ENCODE measurements around the gene TCEAL9. TPM values are rescaled to one million over a fixed set of nuclear protein-coding genes. Genes with fewer than 3 reads are reported as not detected.
"Not testable (repeated sequence)": the region's sequence is repeated elsewhere in the genome, so short reads cannot be mapped to it uniquely, and the experiment has no call there.

The TCEAL9 gene, protein sequence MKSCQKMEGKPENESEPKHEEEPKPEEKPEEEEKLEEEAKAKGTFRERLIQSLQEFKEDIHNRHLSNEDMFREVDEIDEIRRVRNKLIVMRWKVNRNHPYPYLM
- polyA plus RNA-seq, result 100 to 1,000 TPM in 1 of 3 donors, 10 to 100 TPM in 2; 29.8 to 205 (median 66.2) TPM

DNA sequence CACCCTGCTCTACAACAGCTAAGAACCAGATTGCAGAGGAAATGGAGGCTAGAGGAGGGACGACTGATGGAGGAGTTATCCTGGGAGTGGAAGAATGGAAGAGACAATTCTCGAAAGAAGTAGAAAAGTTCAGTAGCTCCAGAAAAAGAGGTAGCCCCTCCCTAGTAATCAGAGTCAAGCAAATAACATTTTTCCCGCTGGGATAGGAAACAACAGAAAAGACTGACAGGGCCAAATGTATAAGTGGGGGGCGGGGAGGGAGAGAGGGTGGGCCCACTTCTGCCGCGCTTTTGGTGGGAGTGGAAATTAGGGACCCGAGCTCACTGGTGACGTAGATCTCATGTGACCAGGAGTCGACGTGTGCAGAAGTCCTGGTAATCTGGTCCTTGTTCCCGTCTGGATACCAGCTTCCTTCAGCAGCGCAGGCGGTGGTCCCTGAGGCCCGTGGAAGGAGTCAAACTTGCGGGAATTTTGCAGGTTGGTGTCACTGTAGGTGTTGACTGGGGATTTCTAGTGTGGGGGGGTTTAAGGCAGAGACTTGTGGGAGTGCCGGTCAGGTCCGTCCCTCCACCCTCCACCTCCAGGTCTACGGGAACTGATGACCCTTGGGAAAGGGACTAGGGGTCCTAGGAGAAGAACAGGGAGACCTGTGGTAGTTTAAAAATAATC lies at the start of gene TCEAL9:
Gene TCEAL9, plus strand, starts transcription at position 377 of the 669 bp plus-strand sequence. CDS start 1,179 bp downstream, outside the sequence.
- peak within 1 kb of the TSS; percentile 66 for H3K27ac ChIP-seq (ENCODE audit: low read depth, low read length)
- WGBS, 3 donors, result 0 to 29% (median 1%) methylated on average over 18 of the region's 18 CpGs

DNA sequence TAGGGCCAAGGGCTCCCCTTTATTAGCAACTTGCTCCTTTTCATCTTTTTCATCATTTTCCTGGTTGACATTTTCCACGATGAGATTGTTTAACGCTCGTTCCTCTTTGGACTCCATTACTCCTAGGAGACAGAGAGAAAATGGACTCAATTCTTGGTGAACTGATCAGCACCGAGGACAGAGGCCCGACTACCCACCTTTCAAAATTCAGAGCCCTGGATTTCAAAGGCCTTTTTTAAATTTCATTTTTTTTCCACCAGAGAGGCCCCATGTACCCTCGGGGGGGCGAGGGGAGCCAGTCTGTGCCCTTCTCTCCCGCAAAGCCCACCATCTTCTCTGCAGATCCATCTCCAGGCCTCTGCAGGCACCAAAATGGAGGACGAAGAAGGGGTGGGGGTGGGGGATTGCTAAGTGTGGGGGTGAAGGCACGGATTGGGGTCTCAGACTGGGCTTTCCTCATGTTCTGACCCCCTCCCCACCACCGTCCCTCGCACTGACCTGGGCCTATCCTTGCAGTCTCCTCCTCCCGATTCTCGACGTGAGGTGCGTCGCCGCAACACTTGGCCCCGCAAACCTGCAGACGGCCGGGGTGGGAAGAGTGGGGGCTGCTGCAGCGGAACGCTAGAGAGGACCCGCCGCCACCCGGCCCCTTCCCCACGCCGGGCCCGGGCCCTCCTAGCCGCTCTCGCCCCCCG lies 46.3 kb upstream of the TCEAL9 start:
- WGBS, 3 donors, result 18 to 39% (median 31%) methylated on average over 19 to 32 of the region's 32 CpGs

DNA sequence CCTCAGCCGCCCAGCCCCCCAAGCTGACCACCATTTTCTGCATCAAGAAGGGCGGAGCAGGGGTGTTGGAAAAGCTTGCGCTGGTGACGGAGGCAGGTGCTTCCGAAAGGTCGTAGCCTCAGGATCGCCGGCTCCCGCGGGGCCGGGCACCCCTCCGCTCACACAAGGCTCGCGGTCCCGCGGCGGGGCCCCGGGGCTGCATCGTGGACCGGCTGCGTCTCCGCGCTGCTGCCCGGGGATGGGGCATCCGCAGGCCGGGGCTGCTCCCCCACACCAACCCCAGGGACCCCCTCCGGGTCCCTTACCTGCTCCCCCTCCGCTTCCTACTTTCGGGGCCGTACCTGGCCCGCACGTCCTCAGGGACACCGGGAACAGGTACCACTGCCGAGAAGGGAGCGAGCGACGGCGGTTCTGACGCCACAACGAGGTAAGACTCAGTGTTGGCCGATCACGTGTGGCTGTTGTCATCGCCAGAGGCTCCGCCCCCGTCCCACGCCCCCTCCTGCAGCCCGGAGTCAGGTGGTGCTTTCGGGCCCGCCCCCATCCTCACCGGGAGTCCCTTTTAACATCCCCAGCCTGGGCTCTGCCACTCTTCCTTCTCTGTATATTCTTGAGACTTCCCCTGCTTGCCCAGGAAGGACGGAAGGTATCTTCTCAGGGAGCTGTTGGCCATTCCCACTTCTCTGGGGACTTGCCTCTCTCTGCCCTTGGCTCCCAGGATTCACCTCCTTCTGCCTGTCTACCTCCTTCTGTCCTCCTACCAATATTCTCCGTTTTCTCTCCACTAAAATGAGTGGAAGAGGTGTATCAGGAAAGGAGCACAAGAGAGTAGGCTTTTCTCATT lies 45.5 kb upstream of the TCEAL9 start, which contains the start of gene BEX2:
Gene BEX2, minus strand, starts transcription at position 436 of the 844 bp plus-strand sequence. CDS start 1,014 bp downstream, outside the sequence.
- no peak within 1 kb of the TSS for H3K27ac ChIP-seq (ENCODE audit: low read depth, low read length)
- WGBS, 3 donors, result 1 to 36% (median 2%) methylated on average over 27 to 52 of the region's 52 CpGs

More for the DNA sequence above, 46.3 kb upstream of the TCEAL9 start:
- no peak overlapping the region for H3K27ac ChIP-seq (ENCODE audit: low read depth, low read length)

DNA sequence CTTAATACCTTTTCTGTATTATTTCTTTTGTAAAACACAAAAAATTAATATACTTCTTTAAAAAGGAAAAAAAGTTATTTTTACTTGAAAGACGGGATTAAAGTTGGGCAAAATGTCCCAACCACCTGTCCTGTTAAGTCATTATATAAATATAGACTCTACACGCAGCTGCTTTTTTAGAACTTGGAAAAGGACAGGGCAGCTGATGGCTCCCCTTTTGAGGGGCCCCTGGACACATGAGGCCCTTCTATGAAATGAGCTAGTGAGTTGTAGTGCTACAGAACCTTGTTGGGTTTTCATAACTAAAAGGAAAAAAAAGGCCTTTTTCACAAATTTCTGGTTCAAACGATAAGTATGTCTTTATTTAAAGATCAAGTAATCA lies 44.9 kb upstream of the TCEAL9 start:
- H3K27ac ChIP-seq (ENCODE audit: low read depth, low read length), result no peak overlapping the region
- 52 to 89% (median 71%) methylated on average over 3 of the region's 3 CpGs for WGBS, 3 donors

DNA sequence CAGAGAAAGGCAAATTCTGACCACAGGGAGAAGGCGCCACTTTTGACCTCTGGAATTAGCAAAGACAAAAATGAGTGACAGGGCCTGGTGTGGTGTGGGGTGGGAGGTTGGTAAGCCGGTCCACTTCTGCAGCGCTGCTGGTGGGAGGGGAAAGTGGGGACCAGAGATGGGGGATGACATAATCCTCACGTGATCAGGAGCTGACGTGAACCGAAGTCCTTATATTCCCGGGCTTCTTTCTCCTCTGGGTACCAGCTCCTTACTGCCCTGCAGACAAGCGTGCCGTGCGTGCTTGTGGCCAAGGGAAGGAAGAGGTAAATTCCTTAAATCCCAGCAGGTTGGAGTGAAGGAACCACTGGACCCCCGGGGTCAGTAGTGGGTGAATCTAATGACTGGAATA lies 26.3 kb upstream of the TCEAL9 start, which contains the start of gene TCEAL7:
Gene TCEAL7, plus strand, starts transcription at position 249 of the 400 bp plus-strand sequence. CDS start 1,165 bp downstream, outside the sequence.
- WGBS, 3 donors, result 38 to 66% (median 41%) methylated on average over 7 to 11 of the region's 11 CpGs
- no peak within 1 kb of the TSS for H3K27ac ChIP-seq (ENCODE audit: low read depth, low read length)

DNA sequence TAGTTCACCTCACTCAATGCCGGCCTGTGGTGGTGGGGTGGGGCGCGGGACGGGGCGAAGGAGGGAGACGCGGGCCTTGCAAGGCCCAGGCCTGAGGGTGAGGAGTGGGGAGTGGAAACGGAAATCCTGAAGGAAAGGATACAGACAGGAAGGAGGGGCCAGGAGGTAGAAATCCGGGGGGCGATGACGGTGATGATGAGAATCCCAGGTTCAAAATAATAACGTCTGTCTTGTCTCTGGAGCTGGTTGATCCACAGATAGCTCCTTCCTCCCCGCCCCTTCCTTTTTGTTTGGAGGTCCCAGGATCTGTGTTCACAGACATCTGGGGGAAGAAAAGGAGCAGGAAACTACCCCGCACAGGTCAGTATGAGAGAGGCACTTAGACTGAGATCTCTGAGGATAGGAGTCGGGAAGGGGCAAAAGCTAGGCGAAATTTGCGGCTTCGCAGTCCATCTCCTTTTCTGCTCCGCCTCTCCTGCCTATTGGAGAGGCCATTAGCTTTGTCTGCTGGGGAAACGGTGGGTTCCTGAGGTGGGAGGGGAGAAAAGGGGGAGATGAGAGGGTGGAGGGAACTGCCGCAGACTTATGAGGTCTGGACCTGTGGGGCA lies 25.5 kb upstream of the TCEAL9 start:
- WGBS, 3 donors, result 30 to 48% (median 31%) methylated on average over 17 to 21 of the region's 21 CpGs
- no peak overlapping the region for H3K27ac ChIP-seq (ENCODE audit: low read depth, low read length)

DNA sequence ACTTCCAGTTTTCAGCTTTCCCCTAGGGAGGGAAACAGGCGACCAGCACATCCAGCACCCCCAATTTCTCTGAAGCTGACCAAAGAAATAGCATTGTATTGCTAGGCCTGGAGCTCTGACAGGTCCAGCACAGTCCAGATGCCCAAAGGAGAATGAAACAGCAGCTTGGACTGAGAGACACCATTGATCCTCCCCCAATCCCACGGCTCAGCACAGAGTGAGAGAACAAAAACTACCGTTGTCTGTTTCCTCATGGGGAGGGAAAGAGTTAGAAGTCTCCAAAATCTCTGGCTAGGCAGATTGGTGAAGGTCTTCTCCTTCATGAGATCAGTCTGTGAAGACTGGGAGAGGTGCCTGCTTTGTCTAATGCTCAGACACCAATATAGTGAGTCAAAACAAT lies 17.6 kb upstream of the TCEAL9 start:
- no peak overlapping the region for H3K27ac ChIP-seq (ENCODE audit: low read depth, low read length)
- 35 to 70% (median 48%) methylated on average over 3 of the region's 3 CpGs for WGBS, 3 donors

DNA sequence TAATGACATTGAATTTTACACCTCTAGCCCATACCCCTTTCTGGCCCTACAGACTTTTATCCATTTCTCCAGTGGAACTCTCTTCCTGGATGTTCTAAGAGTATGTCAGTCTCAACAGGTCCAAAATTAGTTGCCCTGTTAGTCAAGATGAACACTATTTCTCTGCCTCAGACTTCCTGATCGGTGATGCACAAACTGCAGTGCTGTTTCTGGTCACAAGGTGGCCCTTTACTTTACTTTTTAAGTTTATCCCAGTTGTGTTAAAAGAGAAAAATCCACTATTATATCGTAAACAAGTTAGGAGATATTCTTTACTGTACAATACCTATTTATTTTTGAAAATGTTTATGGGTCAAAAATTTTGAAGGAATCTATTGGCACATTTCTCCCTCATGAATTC lies 13.2 kb upstream of the TCEAL9 start:
- H3K27ac ChIP-seq (ENCODE audit: low read depth, low read length), result no peak overlapping the region
- 3 to 22% (median 3%) methylated on average over 2 of the region's 2 CpGs for WGBS, 3 donors

DNA sequence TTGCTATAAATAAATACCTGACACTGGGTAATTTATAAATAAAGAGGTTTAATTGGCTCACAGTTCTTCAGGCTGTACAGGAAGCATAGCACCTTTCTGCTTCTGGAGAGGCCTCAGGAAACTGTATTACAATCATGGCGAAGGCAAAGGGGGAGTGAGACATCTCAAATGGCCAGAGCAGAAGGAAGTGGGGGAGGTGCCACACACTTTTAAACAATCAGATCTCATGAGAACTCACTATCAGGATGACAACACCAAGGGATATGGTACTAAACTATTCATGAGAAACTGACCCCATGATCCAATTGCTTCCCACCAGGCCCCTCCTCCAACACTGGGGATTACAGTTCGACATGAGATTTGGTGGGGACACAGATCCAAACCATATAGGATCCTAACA lies 11.7 kb upstream of the TCEAL9 start:
- no peak overlapping the region for H3K27ac ChIP-seq (ENCODE audit: low read depth, low read length)
- WGBS, 3 donors, result 39 to 79% (median 53%) methylated on average over 2 of the region's 2 CpGs

DNA sequence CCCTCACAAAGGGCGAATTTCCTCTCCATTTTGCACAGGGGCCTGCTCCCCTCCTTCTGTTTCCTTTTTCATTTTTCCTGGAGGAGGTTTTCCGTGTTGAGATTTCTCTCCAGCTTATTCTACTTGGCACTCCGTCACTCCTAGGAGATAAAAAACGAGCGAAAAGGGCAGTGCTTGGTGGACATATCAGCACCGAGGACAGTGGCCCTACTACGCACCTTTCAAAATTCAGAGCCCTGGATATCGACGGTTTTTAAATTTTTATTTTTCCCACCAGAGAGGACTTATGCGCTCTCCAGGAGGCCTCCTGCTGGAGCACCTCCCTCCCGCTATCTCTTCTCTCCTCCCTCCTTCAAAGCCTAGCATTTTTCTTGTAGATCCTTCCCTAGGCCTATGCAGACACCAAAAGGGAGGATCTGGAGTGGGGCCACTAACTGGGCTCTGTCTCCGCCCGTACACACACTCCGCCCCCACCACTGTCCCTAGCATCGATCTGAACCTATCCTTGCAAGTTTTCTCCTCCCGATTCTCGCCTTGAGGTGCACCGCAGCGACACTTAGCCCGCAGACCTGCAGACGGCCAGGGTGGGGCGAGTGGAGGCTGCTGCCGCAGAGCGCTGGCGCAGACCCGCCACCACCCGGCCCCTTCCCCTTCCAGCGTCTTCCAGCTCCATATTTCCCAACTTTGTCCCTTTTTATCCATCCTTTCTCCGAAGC lies 8.5 kb upstream of the TCEAL9 start:
- H3K27ac ChIP-seq (ENCODE audit: low read depth, low read length), result no peak overlapping the region
- 54 to 69% (median 56%) methylated on average over 20 to 29 of the region's 29 CpGs for WGBS, 3 donors

DNA sequence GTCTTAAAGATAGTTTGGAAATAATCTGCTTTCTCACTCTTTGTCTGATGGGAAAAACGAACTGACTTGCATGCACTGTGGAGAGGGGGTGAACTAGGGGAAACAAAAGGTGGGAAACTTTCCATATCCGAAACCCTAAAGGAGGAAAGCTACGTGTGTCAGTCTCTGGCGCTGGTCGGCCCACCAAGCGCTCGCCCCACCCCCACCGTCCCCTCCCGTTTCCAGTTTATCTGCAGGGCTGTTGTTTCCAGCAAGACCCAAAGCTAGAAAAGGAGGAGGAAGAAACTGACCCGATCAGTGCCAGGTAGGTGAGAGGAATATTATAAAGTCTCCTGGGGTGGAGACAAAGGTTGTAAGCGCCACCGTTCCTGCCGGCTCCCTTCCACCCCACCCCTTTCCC lies 552 bp downstream of the TCEAL9 start:
- peak overlapping the region; percentile 66 for H3K27ac ChIP-seq (ENCODE audit: low read depth, low read length)
- 1 to 14% (median 1%) methylated on average over 11 to 13 of the region's 13 CpGs for WGBS, 3 donors

DNA sequence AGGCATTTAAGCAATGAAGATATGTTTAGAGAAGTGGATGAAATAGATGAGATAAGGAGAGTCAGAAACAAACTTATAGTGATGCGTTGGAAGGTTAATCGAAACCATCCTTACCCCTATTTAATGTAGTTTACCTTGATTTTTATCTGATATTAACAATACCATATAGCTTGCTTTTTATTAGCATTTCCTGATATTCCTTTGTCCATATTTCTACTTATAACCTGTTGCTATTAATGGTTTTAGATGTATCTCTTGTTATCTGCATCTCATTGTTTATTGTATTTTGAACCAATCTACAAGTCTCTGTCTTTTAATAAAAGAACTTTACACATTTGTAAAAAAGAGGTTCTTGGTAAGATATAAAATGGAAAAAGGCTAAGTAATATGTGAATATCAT lies 1.6 kb downstream of the TCEAL9 start:
- WGBS, 3 donors, result 87 to 91% (median 91%) methylated on average over 2 of the region's 2 CpGs
- H3K27ac ChIP-seq (ENCODE audit: low read depth, low read length), result no peak overlapping the region

DNA sequence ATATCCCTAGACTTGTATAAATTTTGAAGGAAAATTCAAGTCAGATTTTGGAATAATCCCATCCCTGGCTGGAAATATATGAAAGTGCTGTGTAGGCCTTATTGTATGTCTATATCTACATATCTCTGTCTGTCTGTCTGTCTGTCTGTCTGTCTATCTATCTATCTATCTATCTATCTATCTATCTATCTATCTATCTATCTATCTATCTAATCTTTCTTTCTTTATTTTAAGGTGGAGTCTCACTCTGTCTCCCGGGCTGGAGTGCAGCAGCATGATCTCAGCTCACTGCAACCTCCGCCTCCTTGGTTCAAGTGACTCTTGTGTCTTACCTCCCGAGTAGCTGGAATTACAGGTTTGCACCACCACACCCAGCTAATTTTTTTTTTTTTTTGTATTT lies 3.3 kb downstream of the TCEAL9 start:
- H3K27ac ChIP-seq (ENCODE audit: low read depth, low read length), result not testable (repeated sequence)
- 87 to 91% (median 89%) methylated on average over 3 of the region's 3 CpGs for WGBS, 3 donors

DNA sequence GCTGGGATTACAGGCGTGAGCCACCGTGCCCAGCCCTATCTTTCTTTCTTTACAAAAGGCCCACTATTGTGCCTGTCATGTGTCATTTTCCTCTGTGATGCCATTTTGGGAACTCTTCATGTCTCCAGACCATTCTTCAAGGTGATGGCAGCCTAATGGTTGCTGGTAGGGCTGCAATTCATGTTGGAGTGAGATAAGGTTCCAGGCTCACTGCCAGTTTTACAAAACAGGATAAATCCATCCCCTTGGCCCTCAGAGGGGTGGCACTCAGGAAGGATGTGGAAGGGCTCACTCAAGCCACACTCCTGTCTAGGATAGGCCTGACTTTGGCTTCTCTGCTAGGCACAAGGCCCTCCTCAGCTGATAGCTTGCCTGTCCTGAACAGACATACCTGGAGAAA lies 3.8 kb downstream of the TCEAL9 start:
- WGBS, 3 donors, result 70 to 100% (median 75%) methylated on average over 2 of the region's 2 CpGs
- H3K27ac ChIP-seq (ENCODE audit: low read depth, low read length), result no peak overlapping the region

DNA sequence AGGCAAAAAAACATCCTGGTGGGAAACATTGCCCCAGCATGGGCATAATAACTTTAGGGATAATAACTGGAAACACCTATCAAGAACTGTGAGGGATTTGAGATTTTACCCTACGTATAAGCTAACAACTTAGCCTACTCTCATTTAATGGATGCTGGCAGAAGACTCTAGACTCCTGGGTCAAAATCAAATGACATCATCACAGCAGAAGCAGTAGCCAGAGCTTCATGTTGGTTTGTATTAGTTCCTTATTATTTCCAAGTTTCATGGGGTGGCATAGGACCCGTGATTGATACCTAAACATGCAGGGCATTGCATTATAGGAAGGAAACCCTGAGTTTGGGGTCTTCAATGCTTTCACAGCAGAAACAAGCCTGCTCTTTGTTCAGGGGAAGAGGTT lies 4.6 kb downstream of the TCEAL9 start:
- no peak overlapping the region for H3K27ac ChIP-seq (ENCODE audit: low read depth, low read length)
- 45 to 56% (median 50%) methylated on average over 2 of the region's 2 CpGs for WGBS, 3 donors

DNA sequence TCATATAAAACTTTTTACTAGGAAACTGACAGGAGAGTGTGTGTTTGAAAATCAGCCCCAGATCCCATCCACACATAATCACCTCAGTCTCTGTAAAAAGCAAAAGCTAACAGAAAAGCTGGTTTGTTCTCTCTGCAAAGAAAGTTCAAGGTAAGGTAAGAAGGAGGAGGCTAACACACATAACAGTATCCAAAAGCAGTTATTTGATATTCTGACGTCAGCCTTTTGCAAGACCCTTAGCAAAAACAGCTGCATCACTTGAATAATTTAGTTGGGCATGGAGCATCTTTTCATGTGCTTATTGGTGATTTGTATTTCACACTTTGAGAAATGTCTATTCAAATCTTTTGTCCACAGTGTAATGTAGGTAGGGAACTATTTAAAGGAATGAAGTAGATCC lies 5.5 kb downstream of the TCEAL9 start:
- no peak overlapping the region for H3K27ac ChIP-seq (ENCODE audit: low read depth, low read length)
- WGBS, 3 donors, result 31 to 57% (median 32%) methylated on average over 1 of the region's 1 CpG

DNA sequence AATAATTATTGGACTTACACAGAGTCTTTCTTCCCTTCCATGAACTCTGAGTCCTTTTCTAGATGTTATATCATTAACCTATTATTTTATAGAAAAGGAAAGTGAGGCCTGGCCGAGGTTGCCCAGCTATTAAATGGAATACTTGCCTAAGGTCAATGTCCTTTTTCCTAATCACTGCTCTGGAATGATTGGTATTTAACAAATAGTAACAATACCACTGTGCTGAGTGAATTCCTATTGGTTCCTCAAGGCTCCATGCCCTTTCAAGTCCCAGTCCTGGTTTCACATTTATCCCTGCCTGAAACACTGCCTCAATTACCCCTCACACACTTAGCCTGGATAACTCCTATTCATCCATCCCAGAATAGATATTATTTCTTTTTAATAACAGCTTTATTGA lies 6.2 kb downstream of the TCEAL9 start:
- H3K27ac ChIP-seq (ENCODE audit: low read depth, low read length), result no peak overlapping the region
- WGBS, 3 donors, result 24 to 65% (median 37%) methylated on average over 1 of the region's 1 CpG

DNA sequence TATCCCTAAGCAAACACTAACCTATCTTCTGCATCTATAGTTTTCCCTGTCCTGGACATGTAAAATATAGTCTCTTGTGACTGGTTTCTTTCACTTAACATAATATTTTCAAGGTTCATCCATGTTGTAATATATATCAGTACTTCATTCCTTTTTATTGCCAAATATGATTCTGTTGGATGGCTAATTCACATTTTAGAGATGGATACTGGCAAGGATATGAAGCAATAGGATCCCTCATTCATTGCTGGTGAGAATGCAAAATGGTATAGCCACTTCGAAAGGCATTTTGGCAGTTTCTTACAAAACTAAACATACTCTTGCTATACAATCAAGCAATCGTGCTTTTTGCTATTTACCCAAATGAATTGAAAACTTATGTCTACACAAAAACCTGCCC lies 6.7 kb downstream of the TCEAL9 start:
- no peak overlapping the region for H3K27ac ChIP-seq (ENCODE audit: low read depth, low read length)
- 87 to 92% (median 88%) methylated on average over 2 of the region's 2 CpGs for WGBS, 3 donors
